AG09319 (cell line): Measurements from ENCODE around the gene ELMO1.

Experiments
- DNase-seq: peaks from one replicate; pipeline ENCODE4 v3.0.0-alpha.2; 2010; ENCODE audit warnings: low read depth; ENCODE audit errors: extremely low read depth
- CTCF ChIP-seq: IDR thresholded peaks from 2 replicates; pipeline ENCODE4 v1.5.1; 2011; ENCODE audit warnings: low read depth, mild to moderate bottlenecking, inconsistent platforms, low read length, moderate library complexity

The ELMO1 gene

DNA sequence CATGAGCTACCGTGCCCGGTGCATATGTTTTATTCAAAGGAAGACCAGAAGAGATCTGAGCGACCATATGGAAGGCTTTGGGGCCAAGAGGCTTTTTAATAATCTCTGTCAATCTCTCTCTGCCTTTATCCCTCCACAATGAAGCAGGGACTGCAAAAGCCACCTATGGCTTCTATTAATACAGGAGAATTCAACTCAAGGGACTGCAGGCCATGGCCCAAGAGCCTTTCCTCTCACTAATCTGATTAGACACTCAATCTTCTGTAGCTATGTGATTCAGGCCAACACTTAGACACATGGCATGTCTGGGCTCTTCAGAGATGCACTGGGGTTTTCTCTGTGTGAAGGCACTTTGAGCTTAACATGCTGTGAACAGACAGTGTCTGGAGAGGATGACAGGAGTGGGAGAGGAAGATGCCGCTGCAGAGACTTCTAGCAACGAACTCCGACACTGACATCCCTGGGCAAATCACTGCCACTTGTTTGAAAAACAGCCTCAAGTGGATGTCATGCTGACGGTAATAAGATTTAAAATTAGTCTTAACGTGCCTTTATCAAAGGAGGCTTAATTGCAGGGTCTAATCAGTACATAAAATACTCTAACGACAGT is 609.9 kb downstream of the ELMO1 start:
- no peak for TF ChIP-seq CTCF
- DNase-seq: no peak

GRCh38 chr7:36831049-36831448 is 617.6 kb downstream of the ELMO1 start:
- no peak for DNase-seq
- no peak for TF ChIP-seq CTCF

GRCh38 chr7:36827726-36828703 is 620.6 kb downstream of the ELMO1 start:
- TF ChIP-seq CTCF: no peak
- no peak for DNase-seq

- no peak for TF ChIP-seq CTCF
- DNase-seq: no peak
These were observed 623.2 kb downstream of the ELMO1 start for GRCh38 chr7:36825501-36825900.

- no peak for TF ChIP-seq CTCF
- no peak for DNase-seq
These were observed 625.3 kb downstream of the ELMO1 start for GRCh38 chr7:36823353-36823752.

DNA sequence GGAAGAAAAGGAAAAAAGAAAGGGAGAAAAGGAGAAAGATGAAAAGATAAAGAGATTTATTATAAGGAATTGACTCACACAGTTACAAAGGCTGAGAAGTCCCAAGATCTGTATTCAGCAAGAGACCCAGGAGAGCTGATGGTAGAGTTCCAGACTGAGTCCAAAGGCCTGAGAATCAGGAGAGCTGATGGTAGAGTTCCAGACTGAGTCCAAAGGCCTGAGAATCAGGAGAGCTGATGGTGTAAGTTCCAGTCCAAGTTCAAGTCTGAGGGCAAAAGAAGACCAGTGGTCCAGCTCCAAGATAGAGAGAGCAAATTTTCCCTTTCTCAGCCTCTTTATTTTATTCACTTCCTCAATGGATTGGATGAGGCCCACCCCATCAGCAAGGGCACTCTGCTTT is 627.0 kb downstream of the ELMO1 start:
- DNase-seq: no peak
- no peak for TF ChIP-seq CTCF

- no peak for TF ChIP-seq CTCF
- no peak for DNase-seq
These were observed 628.0 kb downstream of the ELMO1 start for GRCh38 chr7:36820527-36821170.
